Glomerular endothelial cell (primary cell): ENCODE data around the gene SLC37A3. TPM values are rescaled to one million over a fixed set of nuclear protein-coding genes. Genes with fewer than 3 reads are reported as not detected.
"Not testable (repeated sequence)": the region's sequence is repeated elsewhere in the genome, so short reads cannot be mapped to it uniquely, and the experiment has no call there.

ENCODE experiments used
- DNase-seq: peaks from one replicate; pipeline ENCODE4 v3.0.0-alpha.2; 2011; ENCODE audit warnings: low read depth, low spot score; ENCODE audit errors: extremely low read depth
- total RNA-seq: library from RNA; depleted of rRNA; stranded (reverse); fragments of >200 nt; gene quantifications from 2 replicates; pipeline ENCODE4 v1.2.3, GENCODE V29; 2015

The SLC37A3 gene
- total RNA-seq: 37.2 and 43.6 TPM in 2 replicates

GRCh38 chr7:140397784-140398750, at the start of gene SLC37A3:
SLC37A3 (minus strand) TSS chr7:140398530; CDS start chr7:140382526, 16,004 bp downstream.
- DNase-seq: no peak

GRCh38 chr7:140447841-140448240, 49.5 kb upstream of the SLC37A3 start:
- DNase-seq: no peak

- DNase-seq: no peak
Observed at GRCh38 chr7:140446467-140446866, 48.1 kb upstream of the SLC37A3 start.

GRCh38 chr7:140441519-140441918, 43.2 kb upstream of the SLC37A3 start:
- no peak for DNase-seq

- no peak for DNase-seq
Observed at GRCh38 chr7:140440593-140440992, 42.3 kb upstream of the SLC37A3 start.

GRCh38 chr7:140439359-140439758, 41.0 kb upstream of the SLC37A3 start:
- no peak for DNase-seq

GRCh38 chr7:140435252-140435895, 37.0 kb upstream of the SLC37A3 start:
- no peak for DNase-seq

- DNase-seq: no peak
Observed at GRCh38 chr7:140433396-140433795, 35.1 kb upstream of the SLC37A3 start.

GRCh38 chr7:140426130-140426529, 27.8 kb upstream of the SLC37A3 start:
- DNase-seq: no peak

GRCh38 chr7:140425718-140426117, 27.4 kb upstream of the SLC37A3 start:
- DNase-seq: no peak

- no peak for DNase-seq
Observed at GRCh38 chr7:140423501-140423900, 25.2 kb upstream of the SLC37A3 start.

GRCh38 chr7:140421521-140421920, 23.2 kb upstream of the SLC37A3 start:
- DNase-seq: no peak

GRCh38 chr7:140418653-140419052, 20.3 kb upstream of the SLC37A3 start:
- DNase-seq: no peak

- DNase-seq: not testable (repeated sequence)
Observed at GRCh38 chr7:140418156-140418472, 19.8 kb upstream of the SLC37A3 start.

GRCh38 chr7:140417456-140418155, 19.3 kb upstream of the SLC37A3 start:
- DNase-seq: no peak

- no peak for DNase-seq
Observed at GRCh38 chr7:140416560-140416959, 18.2 kb upstream of the SLC37A3 start.

- DNase-seq: not testable (repeated sequence)
Observed at GRCh38 chr7:140415816-140416215, 17.5 kb upstream of the SLC37A3 start.

GRCh38 chr7:140415361-140415760, 17.0 kb upstream of the SLC37A3 start:
- DNase-seq: no peak

- DNase-seq: no peak
Observed at GRCh38 chr7:140404565-140405065, 6.3 kb upstream of the SLC37A3 start.

GRCh38 chr7:140403878-140404564, 5.7 kb upstream of the SLC37A3 start, which contains the start of gene RAB19:
RAB19 (plus strand) TSS chr7:140404058; CDS start chr7:140407647, 3,589 bp downstream.
- DNase-seq: no peak
